K562 (cell line): ENCODE data around the gene SAP30BP. TPM values are rescaled to one million over a fixed set of nuclear protein-coding genes. Genes with fewer than 3 reads are reported as not detected.

Source experiments
- ATAC-seq: fragments of 200-7000 bp; cut with Tn5 transposase; 3 replicates; pipeline ENCODE4 v1.9.1; 2020; ENCODE audit warnings: moderate library complexity
- BruUV-seq: library from RNA; stranded (reverse); fragments of 400-500 nt; replicated peaks from 2 replicates; lab custom pipeline; 2021; lab: Mats Ljungman, UMichigan
- CTCF ChIA-PET: fragments of 300-600 bp; formaldehyde crosslinking; extraction: SDS; loops from one replicate; lab custom pipeline; 2021; ENCODE audit warnings: low intra/inter-chr PET ratio; lab: Yijun Ruan, JAX
- POLR2A ChIA-PET: fragments of 300-600, 350-650 bp; sonication (Branson Sonifier 250); formaldehyde crosslinking; extraction: SDS; loops from one replicate; lab custom pipeline; 2021; ENCODE audit warnings: antibody characterized with exemption, inconsistent platforms; lab: Yijun Ruan, JAX
- DNase-seq, 4 experiments: peaks; one replicate each; pipeline versions ENCODE4 v3.0.0 to v3.0.0-alpha.2; 2011 to 2018; ENCODE audit warnings: low spot score in 3 of 4, mixed read lengths in 3 of 4; ENCODE audit errors: extremely low read depth in 1 of 4
- FAIRE-seq: peaks from 2 replicates; lab custom pipeline; 2011; peaks lifted over from hg19 to GRCh38; lab: Jason Lieb, UNC
- H2AFZ ChIP-seq: 2 replicates; pipeline ENCODE4 v1.6.0; 2011; ENCODE audit warnings: low read depth, low read length, control low read depth, inconsistent platforms
- H3K27ac ChIP-seq: fragments of 200-600 bp; 3 replicates; pipeline ENCODE4 v1.8.0; 2011; ENCODE audit warnings: low read depth, mild to moderate bottlenecking, control low read depth, inconsistent platforms, low read length, moderate library complexity, mixed read lengths; ENCODE audit errors: extremely low read depth
- H3K27me3 ChIP-seq, 2 experiments: fragments of 300-600 bp in 1 of 2; 2 replicates in 1 of 2; 3 replicates in 1 of 2; pipeline versions ENCODE4 v1.6.0 to v1.8.0; 2011; ENCODE audit warnings: inconsistent platforms in 2 of 2, low read length in 2 of 2, mild to moderate bottlenecking in 1 of 2, mixed read lengths in 1 of 2, moderate library complexity in 1 of 2; ENCODE audit not compliant: control insufficient read depth in 2 of 2, insufficient read depth in 2 of 2
- H3K36me3 ChIP-seq: fragments of 300-600 bp; 3 replicates; pipeline ENCODE4 v1.8.0; 2011; ENCODE audit warnings: mild to moderate bottlenecking, low read length, inconsistent platforms; ENCODE audit not compliant: control insufficient read depth, insufficient read depth
- H3K4me1 ChIP-seq, 2 experiments: fragments of 200-600 bp in 1 of 2; replicated peaks in 1 of 2; 2 replicates in 1 of 2; 3 replicates in 1 of 2; pipeline versions ENCODE4 v1.5.1 to v1.8.0; 2011; ENCODE audit warnings: inconsistent platforms in 2 of 2, low read length in 2 of 2, mild to moderate bottlenecking in 1 of 2, mixed read lengths in 1 of 2, moderate library complexity in 1 of 2; ENCODE audit not compliant: control insufficient read depth in 2 of 2, insufficient read depth in 2 of 2
- H3K4me2 ChIP-seq: 2 replicates; pipeline ENCODE4 v1.6.1; 2011; ENCODE audit warnings: low read length, control low read depth, inconsistent platforms, mixed read lengths; ENCODE audit not compliant: insufficient read depth
- H3K4me3 ChIP-seq: fragments of 200-600 bp; sonication (generic), shearing (Covaris generic); 2 replicates; pipeline ENCODE4 v1.5.1; 2016; ENCODE audit warnings: control low read depth, inconsistent platforms
- H3K79me2 ChIP-seq: fragments of 200-600 bp; 3 replicates; pipeline ENCODE4 v1.8.0; 2011; ENCODE audit warnings: low read length, inconsistent platforms; ENCODE audit not compliant: control insufficient read depth, insufficient read depth
- H3K9ac ChIP-seq, 2 experiments: 2 replicates each; pipeline versions ENCODE4 v1.6.0 to v1.6.1; 2011; ENCODE audit warnings: low read depth in 2 of 2, low read length in 2 of 2, control low read depth in 1 of 2, inconsistent platforms in 1 of 2, mild to moderate bottlenecking in 1 of 2, mixed read lengths in 1 of 2; ENCODE audit not compliant: insufficient read depth in 1 of 2
- H3K9me1 ChIP-seq: one replicate; pipeline ENCODE4 v1.6.0; 2011; ENCODE audit warnings: inconsistent platforms, mild to moderate bottlenecking, low read length, moderate library complexity; ENCODE audit not compliant: control insufficient read depth, insufficient read depth
- H3K9me3 ChIP-seq: replicated peaks from 2 replicates; pipeline ENCODE4 v1.5.1; 2011; ENCODE audit warnings: low read depth, low read length, inconsistent platforms; ENCODE audit not compliant: control insufficient read depth, insufficient read depth
- H4K20me1 ChIP-seq: replicated peaks from 2 replicates; pipeline ENCODE4 v1.6.1; 2011; ENCODE audit warnings: low read length, inconsistent platforms, mixed read lengths; ENCODE audit not compliant: control insufficient read depth, insufficient read depth
- EP400 ChIP-seq: fragments of 450-650 bp; IDR thresholded peaks from 2 replicates; pipeline ENCODE4 v1.6.1; 2017; ENCODE audit warnings: antibody characterized with exemption, mild to moderate bottlenecking, moderate library complexity
- HNRNPK ChIP-seq: fragments of 200-400 bp; formaldehyde crosslinking; IDR thresholded peaks from one replicate; pipeline ENCODE4 v1.6.1; 2018; ENCODE audit warnings: mild to moderate bottlenecking, low read depth, low read length; ENCODE audit not compliant: poor library complexity, severe bottlenecking
- RFX7 ChIP-seq: fragments of 250-450 bp; sonication (Bioruptor Pico); IDR thresholded peaks from 2 replicates; pipeline ENCODE4 v1.5.1; 2021; ENCODE audit warnings: mild to moderate bottlenecking
- TARDBP ChIP-seq: fragments of 450-650 bp; IDR thresholded peaks from 2 replicates; pipeline ENCODE4 v1.6.1; 2016
- ZKSCAN1 ChIP-seq: fragments of 150-350 bp; IDR thresholded peaks from 2 replicates; pipeline ENCODE4 v1.6.1; 2016; ENCODE audit warnings: low read depth, low read length
- ZNF324 ChIP-seq: fragments of 250-450 bp; sonication (Bioruptor Pico); IDR thresholded peaks from 2 replicates; pipeline ENCODE4 v1.4.0; 2020; ENCODE audit warnings: mild to moderate bottlenecking
- ZSCAN29 ChIP-seq: fragments of 450-650 bp; IDR thresholded peaks from 2 replicates; pipeline ENCODE4 v1.6.1; 2017
- WGBS: fragments of 100-300 bp; shearing (Covaris generic); methylation state at CpG from one replicate; pipeline ENCODE4 v1.1.6; 2016; ENCODE audit warnings: low coverage, mixed read lengths; ENCODE audit not compliant: insufficient coverage; ENCODE audit errors: missing lambda C conversion rate; 5-methylcytosine and 5-hydroxymethylcytosine counted together
- in situ Hi-C: fragments of 300-500 bp; cut with MboI; formaldehyde crosslinking; loops from 4 replicates; pipeline ENCODE4 v1.15.0; 2018; ENCODE audit warnings: inconsistent platforms, mixed read lengths
- intact Hi-C: fragments of 100-400 bp; cut with micrococcal nuclease; formaldehyde crosslinking; loops from 2 replicates; pipeline ENCODE4 v1.14.2; 2022
- polyA plus RNA-seq, 8 experiments: library from polyadenylated mRNA; depleted of rRNA in 4 of 8; stranded (reverse) in 5 of 8; unstranded in 3 of 8; fragments of >200 nt; fragmentation: Nextera tagmentation in 2 of 8; fragmentation: Illumina TruSeq in 1 of 8; extraction: Ambion mirVana in 2 of 8; extraction: Trizol in 1 of 8; gene quantifications; 2 replicates each; pipeline versions ENCODE4 v1.2.1 to v1.2.3, GENCODE V29; 2011 to 2014; ENCODE audit warnings: inconsistent platforms in 1 of 8, missing spikeins in 1 of 8
- total RNA-seq, 7 experiments: library from RNA; depleted of rRNA in 6 of 7; stranded (reverse); fragments of >200 nt in 6 of 7; fragmentation: Illumina TruSeq in 2 of 7; extraction: Trizol in 2 of 7; gene quantifications; 2 replicates each; pipeline versions ENCODE4 v1.2.1 to v1.2.3, GENCODE V29; 2011 to 2021; ENCODE audit warnings: low replicate concordance in 1 of 7
- TF ChIP-seq, protein P1 (sequence below): IDR thresholded peaks from 3 replicates; pipeline ENCODE4 v1.6.1; 2011; ENCODE audit warnings: borderline replicate concordance, mild to moderate bottlenecking, moderate library complexity; ENCODE audit not compliant: insufficient read length; ENCODE audit errors: extremely low read depth
- TF ChIP-seq, protein P2 (sequence below): sonication (generic); formaldehyde crosslinking; IDR thresholded peaks from 2 replicates; pipeline ENCODE4 v1.8.0; 2022; ENCODE audit warnings: mild to moderate bottlenecking, missing genetic modification reagents

Gene SAP30BP
- total and polyA plus RNA-seq, 9 of the 15 experiments (the other 6 are each of a cell fraction or from before 2014, with no cell fraction given) = 45.3 to 154 (median 71.7) TPM

DNA sequence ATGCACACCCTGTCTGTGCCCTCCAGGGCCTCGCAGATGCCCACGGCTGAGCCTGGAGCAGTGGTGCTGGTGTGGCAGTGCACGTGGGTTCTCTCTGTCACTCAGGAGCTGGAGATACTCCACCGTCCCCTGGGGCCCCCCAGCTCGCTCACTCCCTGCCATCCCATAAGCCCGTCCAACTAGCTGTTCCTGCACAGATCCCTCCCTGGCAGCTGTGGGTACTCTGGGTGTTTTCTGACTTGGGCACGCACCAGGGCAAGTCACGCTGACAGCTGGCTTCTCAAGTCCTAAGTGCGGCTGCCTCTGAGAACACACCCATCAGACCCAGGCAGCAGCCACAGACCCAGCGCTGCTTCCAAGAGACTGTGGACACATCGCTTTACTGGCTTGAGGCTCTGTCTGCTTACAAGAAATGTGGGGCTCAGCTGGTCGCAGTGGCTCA, 28.7 kb downstream of the SAP30BP start (continued):
- TF ChIP-seq, protein P1, sequence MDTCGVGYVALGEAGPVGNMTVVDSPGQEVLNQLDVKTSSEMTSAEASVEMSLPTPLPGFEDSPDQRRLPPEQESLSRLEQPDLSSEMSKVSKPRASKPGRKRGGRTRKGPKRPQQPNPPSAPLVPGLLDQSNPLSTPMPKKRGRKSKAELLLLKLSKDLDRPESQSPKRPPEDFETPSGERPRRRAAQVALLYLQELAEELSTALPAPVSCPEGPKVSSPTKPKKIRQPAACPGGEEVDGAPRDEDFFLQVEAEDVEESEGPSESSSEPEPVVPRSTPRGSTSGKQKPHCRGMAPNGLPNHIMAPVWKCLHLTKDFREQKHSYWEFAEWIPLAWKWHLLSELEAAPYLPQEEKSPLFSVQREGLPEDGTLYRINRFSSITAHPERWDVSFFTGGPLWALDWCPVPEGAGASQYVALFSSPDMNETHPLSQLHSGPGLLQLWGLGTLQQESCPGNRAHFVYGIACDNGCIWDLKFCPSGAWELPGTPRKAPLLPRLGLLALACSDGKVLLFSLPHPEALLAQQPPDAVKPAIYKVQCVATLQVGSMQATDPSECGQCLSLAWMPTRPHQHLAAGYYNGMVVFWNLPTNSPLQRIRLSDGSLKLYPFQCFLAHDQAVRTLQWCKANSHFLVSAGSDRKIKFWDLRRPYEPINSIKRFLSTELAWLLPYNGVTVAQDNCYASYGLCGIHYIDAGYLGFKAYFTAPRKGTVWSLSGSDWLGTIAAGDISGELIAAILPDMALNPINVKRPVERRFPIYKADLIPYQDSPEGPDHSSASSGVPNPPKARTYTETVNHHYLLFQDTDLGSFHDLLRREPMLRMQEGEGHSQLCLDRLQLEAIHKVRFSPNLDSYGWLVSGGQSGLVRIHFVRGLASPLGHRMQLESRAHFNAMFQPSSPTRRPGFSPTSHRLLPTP = no peak
- TF ChIP-seq, protein P2, sequence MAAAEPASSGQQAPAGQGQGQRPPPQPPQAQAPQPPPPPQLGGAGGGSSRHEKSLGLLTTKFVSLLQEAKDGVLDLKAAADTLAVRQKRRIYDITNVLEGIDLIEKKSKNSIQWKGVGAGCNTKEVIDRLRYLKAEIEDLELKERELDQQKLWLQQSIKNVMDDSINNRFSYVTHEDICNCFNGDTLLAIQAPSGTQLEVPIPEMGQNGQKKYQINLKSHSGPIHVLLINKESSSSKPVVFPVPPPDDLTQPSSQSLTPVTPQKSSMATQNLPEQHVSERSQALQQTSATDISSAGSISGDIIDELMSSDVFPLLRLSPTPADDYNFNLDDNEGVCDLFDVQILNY (CRISPR knock-in tag) = no peak
- TF ChIP-seq HNRNPK = no peak
- TF ChIP-seq ZSCAN29 = no peak

DNA sequence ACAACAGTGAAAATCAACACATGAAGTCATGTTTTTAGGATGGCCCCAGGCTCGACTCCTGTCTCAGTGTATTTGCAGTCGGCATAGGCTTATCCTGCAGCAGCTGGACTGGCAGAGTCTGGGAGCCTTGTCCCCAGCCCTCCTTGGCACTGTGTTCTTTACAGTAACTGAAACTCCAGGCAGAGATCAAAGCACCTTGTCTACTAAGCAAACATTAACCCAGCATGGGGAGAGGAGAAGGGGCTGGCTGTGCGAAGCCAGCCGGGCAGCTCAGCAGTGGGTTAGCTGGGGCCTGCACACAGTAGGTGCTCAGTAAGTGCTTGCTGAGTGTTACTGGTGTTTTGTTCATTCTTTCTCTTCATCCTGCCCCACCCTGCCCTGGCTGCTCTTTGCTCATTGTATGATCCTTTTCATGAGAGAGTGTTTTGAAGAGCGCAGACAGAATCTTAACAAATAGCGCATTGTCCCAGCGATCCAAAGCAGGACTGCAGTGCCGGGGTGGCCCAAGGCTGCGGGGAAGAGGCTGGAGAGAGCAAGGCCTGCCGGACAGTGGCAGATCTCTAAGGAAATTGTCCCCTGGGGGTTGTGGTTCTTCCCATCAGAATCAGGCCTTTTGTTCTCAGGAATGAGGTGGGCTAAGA, 30.6 kb downstream of the SAP30BP start:
- no peaks in the 10 kb centered on the region for H3K9me3 ChIP-seq
- POLR2A ChIA-PET = interaction anchor here (0.7 to 1.4 kb wide), 5 partner anchors 11 to 97 kb away, joined by 3 to 4 read pairs (median 4); no protein-coding TSS in a partner anchor
- H3K4me3 ChIP-seq = no peak overlapping the region
- peaks cover 3% of the 10 kb centered on the region for H3K9me1 ChIP-seq
- 91% methylated on average over 8 of the region's 10 CpGs for WGBS
- no peak overlapping the region for H2AFZ ChIP-seq
- no TSS peak for BruUV-seq
- no peak overlapping the region for H3K27ac ChIP-seq
- ATAC-seq = no peak
- intact Hi-C loops (no loop called here), in situ Hi-C loops (no loop called here)
- CTCF ChIA-PET = no interaction called here
- no peak for FAIRE-seq
- no peaks in the 10 kb centered on the region for H3K27me3 ChIP-seq
- H4K20me1 ChIP-seq = 0 out of 2 replicates have a peak, but pooled peaks cover 8% of the 10 kb centered on the region
- H3K4me1 ChIP-seq = peaks cover 5% of the 10 kb centered on the region in 2 experiments; a peak in 4 of 5 replicates
- TF ChIP-seq ZKSCAN1 = 0 out of 2 replicates have a peak, but pooled peaks have one; percentile 41
- no peak for TF ChIP-seq ZNF324 (CRISPR knock-in tag)
- TF ChIP-seq TARDBP = no peak
- TF ChIP-seq RFX7 (CRISPR knock-in tag) = no peak
- TF ChIP-seq EP400 = no peak
- no peaks in the 10 kb centered on the region for H3K79me2 ChIP-seq
- no peak overlapping the region for H3K4me2 ChIP-seq
- no peak for DNase-seq
- peaks cover 85% of the 10 kb centered on the region for H3K36me3 ChIP-seq
- peak overlapping the region in 1 of 2 experiments; percentile 76; a peak in 1 of 4 replicates for H3K9ac ChIP-seq
